DMS 273 (cell line): ENCODE data around the gene RPEL1.

ENCODE experiments used
- DNase-seq: peaks from one replicate; lab custom pipeline; 2025; ENCODE audit not compliant: unreplicated experiment; lab: John Stamatoyannopoulos, UW

RPEL1 gene

DNA sequence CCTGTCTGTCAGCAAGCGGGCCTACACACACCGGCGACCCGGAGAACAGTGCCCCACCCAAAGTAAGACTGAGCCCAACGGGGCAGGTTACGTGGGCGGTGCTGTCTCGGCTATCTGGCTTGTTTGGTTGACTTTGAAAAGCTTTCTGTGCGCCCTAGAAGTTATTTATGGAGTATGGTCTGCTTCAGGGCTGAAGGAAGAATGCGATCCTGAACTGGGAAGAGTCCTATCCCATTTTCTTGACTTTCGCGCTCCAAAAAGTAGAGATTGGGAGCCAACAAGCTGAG lies 32.8 kb downstream of the RPEL1 start:
- DNase-seq: no peak

DNA sequence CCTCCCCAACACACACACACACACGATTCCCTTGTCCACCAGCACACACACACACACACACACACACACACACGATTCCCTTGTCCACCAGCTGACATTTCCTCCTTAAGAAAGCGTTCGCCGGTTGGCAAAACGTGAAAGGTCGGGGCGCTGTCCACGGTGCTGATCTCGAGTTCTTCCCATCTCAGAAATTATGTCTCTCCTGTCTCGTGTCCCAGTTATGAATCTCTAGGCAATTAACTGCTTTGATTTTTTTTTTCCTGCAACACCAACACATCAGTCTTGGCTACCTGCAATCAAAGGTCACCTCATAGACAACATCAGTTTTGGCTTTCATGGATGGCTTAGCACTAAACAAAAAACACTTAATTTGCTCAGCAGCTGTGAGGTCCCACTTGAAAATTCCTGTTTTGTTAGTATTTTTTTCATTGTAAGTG lies 33.2 kb downstream of the RPEL1 start:
- peak; percentile 61 for DNase-seq

DNA sequence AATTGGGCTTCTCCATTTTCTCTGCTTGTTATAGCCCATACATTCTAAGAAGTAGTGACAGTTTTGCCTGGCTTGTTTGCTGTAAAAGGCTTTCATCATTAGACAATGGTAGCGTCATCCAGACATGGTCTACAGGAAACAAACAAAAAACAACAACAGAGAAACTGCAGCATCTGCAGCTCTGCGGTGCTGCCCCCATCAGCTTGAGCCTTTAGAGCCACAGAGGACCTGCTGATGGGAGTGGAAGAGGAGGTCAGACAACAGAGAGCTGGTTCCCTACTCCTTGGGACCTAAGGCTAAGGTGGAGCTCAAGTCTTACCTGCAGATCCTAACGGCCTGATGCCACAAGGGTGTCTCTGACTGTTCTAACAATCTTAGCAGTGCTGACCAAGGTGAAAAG lies 34.3 kb downstream of the RPEL1 start:
- no peak for DNase-seq

DNA sequence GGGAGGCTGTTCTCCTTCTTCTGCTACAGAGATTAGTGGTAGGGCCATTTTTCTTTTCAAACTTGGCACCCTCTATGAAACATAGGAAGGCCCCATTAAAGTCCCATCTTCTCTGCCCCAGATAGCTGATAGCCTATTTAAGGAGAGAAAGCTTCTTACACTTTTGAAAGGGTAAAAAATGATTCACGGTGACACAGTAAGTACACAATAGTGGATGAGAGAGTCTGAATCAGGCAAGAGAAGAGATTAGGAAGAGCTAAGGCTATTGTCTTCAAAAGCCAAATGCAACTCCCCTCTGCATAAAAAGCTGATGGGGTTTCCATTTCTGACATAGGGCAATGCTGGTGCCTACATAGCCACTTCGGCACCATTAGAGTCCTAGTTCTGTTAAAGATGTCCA lies 34.8 kb downstream of the RPEL1 start:
- DNase-seq: no peak

GRCh38 chr10:103281753-103282152 lies 36.1 kb downstream of the RPEL1 start:
- peak; percentile 89 for DNase-seq

DNA sequence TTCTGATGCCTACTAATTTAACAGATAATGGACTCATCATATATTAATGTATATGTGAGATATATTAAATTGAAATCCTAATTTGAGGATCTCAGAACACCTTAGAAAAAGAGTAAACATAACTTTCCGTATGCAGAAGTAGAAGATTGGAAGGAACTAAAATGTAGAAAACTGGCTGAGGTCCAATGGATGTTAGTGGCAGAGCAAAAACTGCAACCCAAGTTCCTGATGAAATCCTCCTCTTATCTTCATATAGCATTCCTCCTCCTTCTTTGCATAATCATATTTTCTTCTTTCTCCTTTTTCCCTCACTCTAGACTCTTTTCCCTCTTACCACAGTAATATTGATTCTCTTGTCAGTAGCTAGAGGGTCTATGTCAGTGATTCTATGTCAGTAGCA lies 37.3 kb downstream of the RPEL1 start:
- no peak for DNase-seq

DNA sequence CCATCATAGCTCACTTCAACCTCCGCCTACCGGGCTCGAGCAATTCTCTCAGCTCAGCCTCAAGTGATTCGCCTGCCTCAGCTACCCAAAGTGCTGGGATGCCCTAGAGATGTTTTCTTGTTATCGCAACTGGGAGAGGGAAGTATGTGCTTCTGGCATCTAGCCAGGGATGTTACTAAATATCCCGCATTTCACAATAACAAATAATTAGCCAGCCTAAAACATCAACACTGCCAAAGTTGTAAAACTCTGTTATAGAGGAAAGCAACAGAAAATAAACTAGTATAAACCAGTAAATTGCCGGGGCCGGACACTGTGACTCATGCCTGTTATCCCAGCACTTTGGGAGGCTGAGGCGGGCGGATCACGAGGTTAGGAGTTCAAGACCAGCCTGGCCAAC lies 38.5 kb downstream of the RPEL1 start:
- no peak for DNase-seq

DNA sequence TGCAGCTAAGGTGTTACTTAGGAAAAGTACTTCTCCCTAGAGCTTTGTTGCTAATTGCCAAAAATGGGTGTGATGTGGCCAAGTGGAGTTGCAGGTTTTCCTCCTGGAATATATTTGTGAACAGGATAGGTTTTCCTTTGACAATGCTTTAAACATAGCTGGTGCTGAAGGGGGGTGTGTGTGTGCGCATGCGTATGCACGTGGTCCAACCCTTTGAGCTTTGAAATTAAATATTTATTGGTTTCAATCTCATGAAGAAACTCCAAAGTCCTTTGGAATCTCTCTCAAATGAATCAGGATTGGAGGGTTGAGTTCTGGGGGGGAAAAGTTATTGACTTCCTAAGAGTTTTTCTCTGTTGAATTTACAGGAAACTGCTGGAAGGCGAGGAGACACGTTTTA lies 42.3 kb downstream of the RPEL1 start:
- no peak for DNase-seq

GRCh38 chr10:103291588-103291987 lies 45.9 kb downstream of the RPEL1 start:
- no peak for DNase-seq

- DNase-seq: no peak
Observed at GRCh38 chr10:103295374-103296015, 49.8 kb downstream of the RPEL1 start.
